Keratinocyte (primary cell): ENCODE measurements around the gene GEMIN5. TPM values are rescaled to one million over a fixed set of nuclear protein-coding genes. Genes with fewer than 3 reads are reported as not detected.

Experiments used
- DNase-seq: peaks from one replicate; pipeline ENCODE4 v3.0.0-alpha.2; 2011; ENCODE audit warnings: low read depth, missing footprints, low spot score
- FAIRE-seq: peaks from 2 replicates; lab custom pipeline; 2011; peaks lifted over from hg19 to GRCh38; lab: Jason Lieb, UNC
- H2AFZ ChIP-seq: 2 replicates; pipeline ENCODE4 v1.6.0; 2012; ENCODE audit warnings: low read length, control low read depth, inconsistent platforms; ENCODE audit not compliant: control insufficient read depth
- H3K27ac ChIP-seq: 2 replicates; pipeline ENCODE4 v1.5.1; 2011; ENCODE audit warnings: low read length; ENCODE audit not compliant: control insufficient read depth, insufficient read depth
- H3K27me3 ChIP-seq: 3 replicates; pipeline ENCODE4 v1.6.0; 2011; ENCODE audit warnings: low read length; ENCODE audit not compliant: control insufficient read depth, insufficient read depth; ENCODE audit errors: extremely low read depth
- H3K36me3 ChIP-seq, 2 experiments: 2 replicates in 1 of 2; 3 replicates in 1 of 2; pipeline ENCODE4 v1.5.1; 2011; ENCODE audit warnings: low read length in 2 of 2, mild to moderate bottlenecking in 1 of 2; ENCODE audit not compliant: control insufficient read depth in 2 of 2, insufficient read depth in 2 of 2; ENCODE audit errors: extremely low read depth in 1 of 2
- H3K4me1 ChIP-seq: 3 replicates; pipeline ENCODE4 v1.5.1; 2011; ENCODE audit warnings: low read length; ENCODE audit not compliant: control insufficient read depth, insufficient read depth; ENCODE audit errors: extremely low read depth
- H3K4me2 ChIP-seq: 3 replicates; pipeline ENCODE4 v1.6.0; 2011; ENCODE audit warnings: low read depth, low read length; ENCODE audit not compliant: control insufficient read depth, insufficient read depth; ENCODE audit errors: extremely low read depth
- H3K4me3 ChIP-seq, 3 experiments: fragments of 200-600 bp in 1 of 3; sonication (generic) in 1 of 3; 2 replicates in 2 of 3; 3 replicates in 1 of 3; pipeline ENCODE4 v1.5.1; 2011 to 2016; ENCODE audit warnings: low read length in 3 of 3, mild to moderate bottlenecking in 3 of 3, control low read depth in 2 of 3, inconsistent platforms in 1 of 3, low read depth in 1 of 3, mixed read lengths in 1 of 3, mixed run types in 1 of 3, moderate library complexity in 1 of 3; ENCODE audit not compliant: control insufficient read depth in 2 of 3, insufficient read depth in 2 of 3; ENCODE audit errors: extremely low read depth in 1 of 3
- H3K79me2 ChIP-seq: 2 replicates; pipeline ENCODE4 v1.6.0; 2012; ENCODE audit warnings: low read length; ENCODE audit not compliant: control insufficient read depth, insufficient read depth
- H3K9ac ChIP-seq: 3 replicates; pipeline ENCODE4 v1.6.0; 2011; ENCODE audit warnings: low read length; ENCODE audit not compliant: control insufficient read depth, insufficient read depth; ENCODE audit errors: extremely low read depth
- H3K9me1 ChIP-seq: 3 replicates; pipeline ENCODE4 v1.6.0; 2011; ENCODE audit warnings: low read length; ENCODE audit not compliant: control insufficient read depth, insufficient read depth; ENCODE audit errors: extremely low read depth
- H3K9me3 ChIP-seq: 2 replicates; pipeline ENCODE4 v1.5.1; 2012; ENCODE audit warnings: low read depth, low read length; ENCODE audit not compliant: control insufficient read depth
- H4K20me1 ChIP-seq: 3 replicates; pipeline ENCODE4 v1.6.0; 2011; ENCODE audit warnings: low read length; ENCODE audit not compliant: control insufficient read depth, insufficient read depth; ENCODE audit errors: extremely low read depth
- CTCF ChIP-seq, 3 experiments: IDR thresholded peaks in 1 of 3; conservative IDR thresholded peaks in 1 of 3; optimal IDR thresholded peaks in 1 of 3; 2 replicates in 2 of 3; 3 replicates in 1 of 3; pipeline versions ENCODE3 to v1.5.1; 2011; ENCODE audit warnings: low read length in 3 of 3, mild to moderate bottlenecking in 3 of 3, moderate library complexity in 2 of 3, control low read depth in 1 of 3, inconsistent platforms in 1 of 3; ENCODE audit not compliant: insufficient read depth in 2 of 3; ENCODE audit errors: extremely low read depth in 1 of 3
- EZH2 ChIP-seq: IDR thresholded peaks from one replicate; pipeline ENCODE4 v1.6.1; 2012; ENCODE audit warnings: inconsistent platforms, mild to moderate bottlenecking, low read length, moderate library complexity
- dilution Hi-C: fragments of 300-500 bp; cut with MboI; formaldehyde crosslinking; loops from one replicate; pipeline ENCODE4 v1.7.0; 2020; ENCODE audit warnings: low sequenced_read_pairs; ENCODE audit not compliant: extremely low pct_ligation_motif_present
- polyA plus RNA-seq, 5 experiments: library from polyadenylated mRNA; depleted of rRNA in 3 of 5; stranded (reverse) in 3 of 5; stranded (forward) in 1 of 5; unstranded in 1 of 5; fragments of >200 nt; gene quantifications; 1 replicate in 1 of 5; 2 replicates in 3 of 5; 3 replicates in 1 of 5; pipeline versions ENCODE4 v1.2.1 to v1.2.3, GENCODE V29; 2011 to 2012; ENCODE audit warnings: missing spikeins in 2 of 5, low read depth in 1 of 5, low replicate concordance in 1 of 5

Gene GEMIN5
- polyA plus RNA-seq, 1 donor (not counting 4 experiments of a cell fraction or from before 2014, with no cell fraction given), result 12.5 TPM

GRCh38 chr5:154972476-154973080 is 34.6 kb upstream of the GEMIN5 start:
- Histone ChIP-seq H3K27ac (no peak overlapping the region), H3K9me1 (no peaks in the 10 kb centered on the region), H3K9me3 (no peaks in the 10 kb centered on the region), H2AFZ (no peak overlapping the region), H3K4me1 (no peaks in the 10 kb centered on the region), H4K20me1 (no peaks in the 10 kb centered on the region), H3K27me3 (no peaks in the 10 kb centered on the region), H3K9ac (no peak overlapping the region), H3K4me2 (no peak overlapping the region), H3K4me3 (no peak overlapping the region), H3K79me2 (no peaks in the 10 kb centered on the region), H3K36me3 (peaks cover 0 to 4% of the 10 kb centered on the region in 2 experiments)
- no peak for FAIRE-seq
- TF ChIP-seq CTCF (optimal IDR thresholded peaks at IDR 0.05 in 1 of 3, IDR thresholded peaks at IDR 0.05 in 1 of 3, conservative IDR thresholded peaks at IDR 0.05 in 1 of 3; ENCODE audit: extremely low read depth in 1 of 3, insufficient read depth in 2 of 3, low read length in 3 of 3), result peak; percentile 68 to 78 (median 77)
- TF ChIP-seq EZH2, result no peak
- dilution Hi-C loops, result no loop called here
- DNase-seq, result no peak

- FAIRE-seq (no peak), DNase-seq (no peak)
- TF ChIP-seq EZH2 (no peak), CTCF (optimal IDR thresholded peaks at IDR 0.05 in 1 of 3, IDR thresholded peaks at IDR 0.05 in 1 of 3, conservative IDR thresholded peaks at IDR 0.05 in 1 of 3; ENCODE audit: extremely low read depth in 1 of 3, insufficient read depth in 2 of 3, low read length in 3 of 3) (no peak)
Observed at GRCh38 chr5:154971501-154971900, 33.5 kb upstream of the GEMIN5 start.

More at GRCh38 chr5:154971501-154971900, 33.5 kb upstream of the GEMIN5 start:
- no peaks in the 10 kb centered on the region for H3K4me1 ChIP-seq
- no peak overlapping the region for H3K4me3 ChIP-seq
- H3K9ac ChIP-seq, result no peak overlapping the region
- no peaks in the 10 kb centered on the region for H4K20me1 ChIP-seq
- no peak overlapping the region for H3K27ac ChIP-seq
- peaks cover 0 to 4% of the 10 kb centered on the region in 2 experiments for H3K36me3 ChIP-seq
- no peaks in the 10 kb centered on the region for H3K9me1 ChIP-seq
- no peaks in the 10 kb centered on the region for H3K9me3 ChIP-seq
- H2AFZ ChIP-seq, result no peak overlapping the region
- no peaks in the 10 kb centered on the region for H3K79me2 ChIP-seq
- dilution Hi-C loops, result no loop called here
- H3K4me2 ChIP-seq, result no peak overlapping the region
- H3K27me3 ChIP-seq, result no peaks in the 10 kb centered on the region
